GM12892 (cell line): ENCODE measurements around the gene CCDC177.

Experiments
- POLR2AphosphoS5 ChIP-seq: IDR thresholded peaks from 2 replicates; pipeline ENCODE4 v1.6.1; 2011; ENCODE audit warnings: low read depth, low read length, control low read depth
- TAF1 ChIP-seq: IDR thresholded peaks from 2 replicates; pipeline ENCODE4 v1.6.1; 2011; ENCODE audit warnings: low read depth, mild to moderate bottlenecking, control low read depth, low read length, borderline replicate concordance

GRCh38 chr14:69593018-69593677 is 18.5 kb upstream of the CCDC177 start:
- TF ChIP-seq TAF1 (no peak), POLR2AphosphoS5 (no peak)
